ENCODE results near the gene LONP2. TPM values are rescaled to one million over a fixed set of nuclear protein-coding genes. Genes with fewer than 3 reads are reported as not detected.
A peak's percentile ranks its signal among the peaks of the same experiment; 100 is the strongest.
"Not testable (repeated sequence)": the region's sequence is repeated elsewhere in the genome, so short reads cannot be mapped to it uniquely, and the experiment has no call there.

LONP2 gene
- polyA plus RNA-seq, 4 donors = 18.1 to 48.3 (median 27.4) TPM

- DNase-seq = no peak
- no peak for FAIRE-seq
- H3K9me3 ChIP-seq (ENCODE audit: control insufficient read depth in 2 of 2, insufficient read depth in 1 of 2, low read depth in 1 of 2, low read length in 1 of 2) = no peaks in the 10 kb centered on the region
- no peak overlapping the region for H3K4me3 ChIP-seq (ENCODE audit: low read depth in 1 of 3, low read length in 3 of 3)
- H3K36me3 ChIP-seq (ENCODE audit: control insufficient read depth in 3 of 3, insufficient read depth in 2 of 3, low read depth in 1 of 3, low read length in 3 of 3) = no peaks in the 10 kb centered on the region
- H3K27ac ChIP-seq (ENCODE audit: low read depth in 1 of 3, low read length in 2 of 3) = no peak overlapping the region
- WGBS, 3 donors = 79 to 91% (median 81%) methylated on average over 4 of the region's 4 CpGs
- H3K4me1 ChIP-seq (ENCODE audit: control insufficient read depth in 3 of 3, insufficient read depth in 2 of 3, low read depth in 1 of 3, low read length in 2 of 3) = peaks cover 0 to 11% (median under 1%) of the 10 kb centered on the region in 3 donors
- H3K27me3 ChIP-seq (ENCODE audit: control insufficient read depth in 3 of 3, insufficient read depth in 3 of 3, low read length in 3 of 3) = no peaks in the 10 kb centered on the region
Observed at GRCh38 chr16:48373258-48374029, 129.3 kb downstream of the LONP2 start.

- Histone ChIP-seq H3K4me3 (ENCODE audit: low read depth in 1 of 3, low read length in 3 of 3) (no peak overlapping the region), H3K27me3 (ENCODE audit: control insufficient read depth in 3 of 3, insufficient read depth in 3 of 3, low read length in 3 of 3) (no peaks in the 10 kb centered on the region), H3K27ac (ENCODE audit: low read depth in 1 of 3, low read length in 2 of 3) (no peak overlapping the region), H3K36me3 (ENCODE audit: control insufficient read depth in 3 of 3, insufficient read depth in 2 of 3, low read depth in 1 of 3, low read length in 3 of 3) (no peaks in the 10 kb centered on the region), H3K4me1 (ENCODE audit: control insufficient read depth in 3 of 3, insufficient read depth in 2 of 3, low read depth in 1 of 3, low read length in 2 of 3) (peaks cover 5 to 12% (median 7%) of the 10 kb centered on the region in 3 donors), H3K9me3 (ENCODE audit: control insufficient read depth in 2 of 2, insufficient read depth in 1 of 2, low read depth in 1 of 2, low read length in 1 of 2) (no peaks in the 10 kb centered on the region)
- FAIRE-seq (no peak), DNase-seq (no peak)
- WGBS, 3 donors = 33 to 46% (median 42%) methylated on average over 2 of the region's 2 CpGs
Observed at GRCh38 chr16:48374255-48374654, 130.2 kb downstream of the LONP2 start.

- WGBS, 3 donors = 91 to 95% (median 94%) methylated on average over 7 of the region's 7 CpGs
- FAIRE-seq; H3K27me3 ChIP-seq (ENCODE audit: control insufficient read depth in 3 of 3, insufficient read depth in 3 of 3, low read length in 3 of 3); H3K4me3 ChIP-seq (ENCODE audit: low read depth in 1 of 3, low read length in 3 of 3); H3K9me3 ChIP-seq (ENCODE audit: control insufficient read depth in 2 of 2, insufficient read depth in 1 of 2, low read depth in 1 of 2, low read length in 1 of 2); H3K27ac ChIP-seq (ENCODE audit: low read depth in 1 of 3, low read length in 2 of 3); H3K36me3 ChIP-seq (ENCODE audit: control insufficient read depth in 3 of 3, insufficient read depth in 2 of 3, low read depth in 1 of 3, low read length in 3 of 3); DNase-seq: not testable (repeated sequence)
- peaks cover 7 to 21% (median 18%) of the 10 kb centered on the region in 3 donors for H3K4me1 ChIP-seq (ENCODE audit: control insufficient read depth in 3 of 3, insufficient read depth in 2 of 3, low read depth in 1 of 3, low read length in 2 of 3)
Observed at GRCh38 chr16:48377301-48377700, 133.2 kb downstream of the LONP2 start.

GRCh38 chr16:48378276-48378675, 134.2 kb downstream of the LONP2 start:
- 73 to 83% (median 75%) methylated on average over 5 of the region's 5 CpGs for WGBS, 3 donors
- H3K4me1 ChIP-seq (ENCODE audit: control insufficient read depth in 3 of 3, insufficient read depth in 2 of 3, low read depth in 1 of 3, low read length in 2 of 3) = peaks cover 7 to 21% (median 14%) of the 10 kb centered on the region in 3 donors
- H3K36me3 ChIP-seq (ENCODE audit: control insufficient read depth in 3 of 3, insufficient read depth in 2 of 3, low read depth in 1 of 3, low read length in 3 of 3) = no peaks in the 10 kb centered on the region
- no peak overlapping the region for H3K4me3 ChIP-seq (ENCODE audit: low read depth in 1 of 3, low read length in 3 of 3)
- H3K9me3 ChIP-seq (ENCODE audit: control insufficient read depth in 2 of 2, insufficient read depth in 1 of 2, low read depth in 1 of 2, low read length in 1 of 2) = no peaks in the 10 kb centered on the region
- no peak for DNase-seq
- H3K27ac ChIP-seq (ENCODE audit: low read depth in 1 of 3, low read length in 2 of 3) = no peak overlapping the region
- FAIRE-seq = no peak
- no peaks in the 10 kb centered on the region for H3K27me3 ChIP-seq (ENCODE audit: control insufficient read depth in 3 of 3, insufficient read depth in 3 of 3, low read length in 3 of 3)

GRCh38 chr16:48378836-48379235, 134.7 kb downstream of the LONP2 start:
- 70 to 86% (median 73%) methylated on average over 1 of the region's 1 CpG for WGBS, 3 donors
- no peak for FAIRE-seq

GRCh38 chr16:48381201-48381600, 137.1 kb downstream of the LONP2 start:
- H3K4me1 ChIP-seq (ENCODE audit: control insufficient read depth in 3 of 3, insufficient read depth in 2 of 3, low read depth in 1 of 3, low read length in 2 of 3) = peaks cover 7 to 21% (median 12%) of the 10 kb centered on the region in 3 donors
- no peak for FAIRE-seq
- WGBS, 3 donors = 71 to 77% (median 73%) methylated on average over 5 of the region's 5 CpGs

More at GRCh38 chr16:48378836-48379235, 134.7 kb downstream of the LONP2 start:
- Histone ChIP-seq H3K4me1 (ENCODE audit: control insufficient read depth in 3 of 3, insufficient read depth in 2 of 3, low read depth in 1 of 3, low read length in 2 of 3) (peaks cover 7 to 21% (median 14%) of the 10 kb centered on the region in 3 donors), H3K27me3 (ENCODE audit: control insufficient read depth in 3 of 3, insufficient read depth in 3 of 3, low read length in 3 of 3) (no peaks in the 10 kb centered on the region), H3K27ac (ENCODE audit: low read depth in 1 of 3, low read length in 2 of 3) (peak overlapping the region in 1 of 3 donors; percentile 27), H3K4me3 (ENCODE audit: low read depth in 1 of 3, low read length in 3 of 3) (no peak overlapping the region), H3K36me3 (ENCODE audit: control insufficient read depth in 3 of 3, insufficient read depth in 2 of 3, low read depth in 1 of 3, low read length in 3 of 3) (no peaks in the 10 kb centered on the region), H3K9me3 (ENCODE audit: control insufficient read depth in 2 of 2, insufficient read depth in 1 of 2, low read depth in 1 of 2, low read length in 1 of 2) (no peaks in the 10 kb centered on the region)
- peak in 1 of 2 donors; percentile 46 for DNase-seq

GRCh38 chr16:48382131-48382530, 138.0 kb downstream of the LONP2 start:
- no peaks in the 10 kb centered on the region for H3K9me3 ChIP-seq (ENCODE audit: control insufficient read depth in 2 of 2, insufficient read depth in 1 of 2, low read depth in 1 of 2, low read length in 1 of 2)
- FAIRE-seq (no peak), DNase-seq (no peak)
- no peaks in the 10 kb centered on the region for H3K36me3 ChIP-seq (ENCODE audit: control insufficient read depth in 3 of 3, insufficient read depth in 2 of 3, low read depth in 1 of 3, low read length in 3 of 3)
- peak overlapping the region in 1 of 3 donors; percentile 92 for H3K27ac ChIP-seq (ENCODE audit: low read depth in 1 of 3, low read length in 2 of 3)
- no peaks in the 10 kb centered on the region for H3K27me3 ChIP-seq (ENCODE audit: control insufficient read depth in 3 of 3, insufficient read depth in 3 of 3, low read length in 3 of 3)
- H3K4me3 ChIP-seq (ENCODE audit: low read depth in 1 of 3, low read length in 3 of 3) = no peak overlapping the region
- WGBS, 3 donors = 88 to 97% (median 89%) methylated on average over 4 of the region's 4 CpGs
- peaks cover 7 to 21% (median 12%) of the 10 kb centered on the region in 3 donors for H3K4me1 ChIP-seq (ENCODE audit: control insufficient read depth in 3 of 3, insufficient read depth in 2 of 3, low read depth in 1 of 3, low read length in 2 of 3)

More at GRCh38 chr16:48381201-48381600, 137.1 kb downstream of the LONP2 start:
- H3K4me3 ChIP-seq (ENCODE audit: low read depth in 1 of 3, low read length in 3 of 3) = no peak overlapping the region
- no peak overlapping the region for H3K27ac ChIP-seq (ENCODE audit: low read depth in 1 of 3, low read length in 2 of 3)
- DNase-seq = no peak
- no peaks in the 10 kb centered on the region for H3K27me3 ChIP-seq (ENCODE audit: control insufficient read depth in 3 of 3, insufficient read depth in 3 of 3, low read length in 3 of 3)
- H3K9me3 ChIP-seq (ENCODE audit: control insufficient read depth in 2 of 2, insufficient read depth in 1 of 2, low read depth in 1 of 2, low read length in 1 of 2) = no peaks in the 10 kb centered on the region
- H3K36me3 ChIP-seq (ENCODE audit: control insufficient read depth in 3 of 3, insufficient read depth in 2 of 3, low read depth in 1 of 3, low read length in 3 of 3) = no peaks in the 10 kb centered on the region

GRCh38 chr16:48383009-48383876, 139.1 kb downstream of the LONP2 start:
- FAIRE-seq (no peak), DNase-seq (peak; percentile 26 to 29)
- Histone ChIP-seq H3K27me3 (ENCODE audit: control insufficient read depth in 3 of 3, insufficient read depth in 3 of 3, low read length in 3 of 3) (no peaks in the 10 kb centered on the region), H3K4me1 (ENCODE audit: control insufficient read depth in 3 of 3, insufficient read depth in 2 of 3, low read depth in 1 of 3, low read length in 2 of 3) (peaks cover 7 to 21% (median 10%) of the 10 kb centered on the region in 3 donors), H3K4me3 (ENCODE audit: low read depth in 1 of 3, low read length in 3 of 3) (peak overlapping the region; percentile 91 to 97 (median 97)), H3K9me3 (ENCODE audit: control insufficient read depth in 2 of 2, insufficient read depth in 1 of 2, low read depth in 1 of 2, low read length in 1 of 2) (no peaks in the 10 kb centered on the region), H3K36me3 (ENCODE audit: control insufficient read depth in 3 of 3, insufficient read depth in 2 of 3, low read depth in 1 of 3, low read length in 3 of 3) (no peaks in the 10 kb centered on the region), H3K27ac (ENCODE audit: low read depth in 1 of 3, low read length in 2 of 3) (peak overlapping the region; percentile 88 to 97 (median 92))
- 10 to 39% (median 26%) methylated on average over 6 of the region's 6 CpGs for WGBS, 3 donors
